ENCODE measurements around the gene OVAAL. TPM values are rescaled to one million over a fixed set of nuclear protein-coding genes. Genes with fewer than 3 reads are reported as not detected.
A peak's percentile ranks its signal among the peaks of the same experiment; 100 is the strongest.

Gene OVAAL
- total RNA-seq, 1 donor, result not detected

DNA sequence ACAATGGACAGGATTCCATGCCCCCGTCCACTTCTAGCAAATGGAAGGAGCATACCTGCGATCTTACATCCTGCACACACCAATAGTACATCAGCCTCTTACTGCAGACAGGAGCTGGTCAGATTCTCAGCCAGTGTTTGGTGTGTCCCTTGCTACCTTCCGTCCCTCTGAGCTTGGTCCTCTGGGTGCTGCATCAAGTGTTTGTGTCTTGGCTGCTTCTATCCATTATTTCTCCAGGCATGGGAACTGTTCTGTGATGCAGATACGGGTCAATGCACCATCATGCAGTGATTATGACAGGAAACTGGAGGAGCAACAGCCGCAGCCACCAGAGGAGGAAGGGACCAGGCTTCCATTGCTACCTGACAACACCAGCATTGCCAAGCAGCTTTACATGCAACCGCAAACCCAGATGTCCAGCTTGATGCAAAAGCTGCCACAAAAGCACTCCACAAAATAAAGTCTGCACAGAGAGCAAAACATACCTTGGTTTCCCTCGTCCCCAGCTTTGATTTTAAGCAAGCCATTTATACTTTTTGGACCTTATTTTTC is 21.9 kb upstream of the OVAAL start:
- DNase-seq (ENCODE audit: low read depth), result no peak
- TF ChIP-seq, protein P1, sequence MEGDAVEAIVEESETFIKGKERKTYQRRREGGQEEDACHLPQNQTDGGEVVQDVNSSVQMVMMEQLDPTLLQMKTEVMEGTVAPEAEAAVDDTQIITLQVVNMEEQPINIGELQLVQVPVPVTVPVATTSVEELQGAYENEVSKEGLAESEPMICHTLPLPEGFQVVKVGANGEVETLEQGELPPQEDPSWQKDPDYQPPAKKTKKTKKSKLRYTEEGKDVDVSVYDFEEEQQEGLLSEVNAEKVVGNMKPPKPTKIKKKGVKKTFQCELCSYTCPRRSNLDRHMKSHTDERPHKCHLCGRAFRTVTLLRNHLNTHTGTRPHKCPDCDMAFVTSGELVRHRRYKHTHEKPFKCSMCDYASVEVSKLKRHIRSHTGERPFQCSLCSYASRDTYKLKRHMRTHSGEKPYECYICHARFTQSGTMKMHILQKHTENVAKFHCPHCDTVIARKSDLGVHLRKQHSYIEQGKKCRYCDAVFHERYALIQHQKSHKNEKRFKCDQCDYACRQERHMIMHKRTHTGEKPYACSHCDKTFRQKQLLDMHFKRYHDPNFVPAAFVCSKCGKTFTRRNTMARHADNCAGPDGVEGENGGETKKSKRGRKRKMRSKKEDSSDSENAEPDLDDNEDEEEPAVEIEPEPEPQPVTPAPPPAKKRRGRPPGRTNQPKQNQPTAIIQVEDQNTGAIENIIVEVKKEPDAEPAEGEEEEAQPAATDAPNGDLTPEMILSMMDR (IDR thresholded peaks at IDR 0.05; ENCODE audit: insufficient read depth, low read length), result no peak
- H3K4me3 ChIP-seq (ENCODE audit: low read depth, low read length), result no peak overlapping the region

DNA sequence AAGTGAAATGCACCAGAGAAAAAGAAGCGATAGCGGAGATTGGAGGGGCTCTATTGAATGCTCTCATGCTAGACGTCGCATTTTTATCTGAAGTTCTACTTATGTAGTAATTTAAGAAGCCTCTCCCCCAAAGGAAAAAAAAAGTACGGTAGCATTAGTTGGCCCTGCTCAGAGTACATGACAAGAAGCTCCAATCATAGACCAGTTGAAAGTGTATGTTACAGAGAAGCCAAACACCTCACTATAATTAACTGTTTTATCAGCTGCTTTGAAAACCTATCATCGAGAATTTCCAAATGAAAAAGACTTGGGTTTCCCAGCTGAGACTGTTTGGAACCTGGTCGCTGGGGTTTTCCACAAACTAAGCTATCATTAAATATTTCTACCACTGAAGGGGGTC is 19.6 kb upstream of the OVAAL start:
- TF ChIP-seq, protein P1 (IDR thresholded peaks at IDR 0.05; ENCODE audit: insufficient read depth, low read length), result no peak
- H3K4me3 ChIP-seq (ENCODE audit: low read depth, low read length), result no peak overlapping the region
- DNase-seq (ENCODE audit: low read depth), result no peak

DNA sequence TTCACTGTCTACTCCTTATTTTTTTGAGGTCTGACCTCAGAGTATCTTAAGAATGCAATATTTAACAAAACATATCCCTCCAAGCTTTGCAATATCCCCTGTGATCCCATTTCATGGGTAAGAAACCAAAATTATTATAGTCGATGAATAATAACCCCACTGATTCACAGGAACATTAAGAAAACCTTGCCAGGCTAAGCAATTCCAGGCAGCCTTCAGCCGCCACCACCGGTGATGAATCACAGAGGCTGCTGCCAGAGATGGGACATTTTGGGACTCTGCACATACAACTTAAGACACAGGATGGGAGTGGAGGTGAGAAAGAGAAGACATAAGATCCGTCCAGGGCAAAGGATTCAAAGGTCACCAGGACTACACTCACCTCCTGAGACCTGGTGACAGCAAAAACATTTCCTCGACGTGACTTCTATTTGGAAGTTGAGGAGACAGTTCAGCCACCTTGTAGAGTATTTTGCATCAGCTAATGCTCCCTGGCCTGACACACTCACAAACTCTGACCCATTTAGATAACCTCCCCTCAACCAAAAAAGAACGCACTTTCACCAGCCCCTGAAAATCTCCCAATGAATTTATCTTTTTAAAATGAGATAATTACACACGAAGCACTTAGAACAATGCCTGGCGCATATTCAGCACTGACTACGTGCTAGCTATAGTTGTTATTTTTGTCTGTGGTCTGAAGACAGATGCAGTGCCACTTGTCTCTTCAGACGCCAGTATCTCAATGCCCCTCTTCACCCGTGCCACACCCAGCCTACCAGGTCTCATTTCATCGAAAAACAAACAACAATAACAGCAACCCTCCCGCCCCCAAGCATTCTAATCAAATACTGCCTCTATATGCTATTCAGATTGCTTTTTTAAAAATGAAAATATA is 17.8 kb upstream of the OVAAL start:
- peak; percentile 43 for DNase-seq (ENCODE audit: low read depth)

DNA sequence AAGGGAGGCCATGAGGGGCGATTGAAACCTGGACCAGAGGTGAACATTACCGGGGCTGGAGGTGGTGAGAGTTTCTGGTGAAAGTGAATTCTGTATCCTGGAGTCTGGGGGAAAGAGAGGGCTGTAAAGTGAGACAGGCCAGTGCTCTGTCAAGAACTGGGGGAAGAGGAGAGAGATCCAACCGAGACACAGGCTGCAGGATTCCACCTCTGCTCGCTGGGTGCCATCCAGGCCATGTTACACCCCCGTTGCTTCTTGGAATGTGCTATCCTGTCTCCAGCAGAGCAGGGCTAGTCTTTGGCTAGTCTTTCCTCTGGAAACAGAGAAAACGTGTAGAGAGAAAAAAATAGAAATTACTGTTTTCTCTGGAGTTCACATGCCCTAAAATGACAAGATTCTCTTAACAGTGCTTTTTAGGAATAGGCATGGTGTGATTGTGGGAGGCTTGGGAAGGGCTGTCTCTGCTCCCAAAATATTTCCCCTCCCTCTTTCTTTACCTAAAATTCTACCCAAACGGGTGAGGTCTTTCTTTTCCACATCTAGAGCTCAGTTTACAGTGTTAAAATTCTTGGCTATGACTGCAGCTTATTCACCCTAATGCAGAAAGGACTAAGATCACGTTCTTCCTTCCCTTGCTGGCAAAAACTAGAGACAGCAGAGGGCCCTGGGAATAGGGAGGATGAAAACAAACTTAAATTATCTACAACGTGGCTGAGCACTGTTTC is 16.5 kb upstream of the OVAAL start:
- H3K4me3 ChIP-seq (ENCODE audit: low read depth, low read length), result no peak overlapping the region
- peak; percentile 51 for DNase-seq (ENCODE audit: low read depth)
- TF ChIP-seq, protein P1 (IDR thresholded peaks at IDR 0.05; ENCODE audit: insufficient read depth, low read length), result no peak

More for the DNA sequence above, 17.8 kb upstream of the OVAAL start:
- H3K4me3 ChIP-seq (ENCODE audit: low read depth, low read length), result no peak overlapping the region
- TF ChIP-seq, protein P1 (IDR thresholded peaks at IDR 0.05; ENCODE audit: insufficient read depth, low read length), result no peak

DNA sequence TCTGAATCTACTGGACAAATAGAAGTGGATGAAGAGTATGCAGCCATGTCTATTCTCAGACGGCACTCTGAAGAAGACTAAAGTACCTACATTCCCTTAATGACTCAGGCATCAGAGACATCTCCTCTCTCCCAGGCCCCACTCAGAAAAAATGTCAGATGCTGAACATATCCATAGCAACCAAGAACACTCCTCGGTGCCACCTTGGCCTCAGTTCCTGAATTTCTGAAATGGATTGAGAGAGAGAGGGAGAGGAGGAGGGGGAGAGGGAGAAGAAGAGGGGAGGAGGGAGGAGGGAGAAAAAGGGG is 16.0 kb upstream of the OVAAL start:
- TF ChIP-seq, protein P1 (IDR thresholded peaks at IDR 0.05; ENCODE audit: insufficient read depth, low read length), result no peak
- H3K4me3 ChIP-seq (ENCODE audit: low read depth, low read length), result no peak overlapping the region
- no peak for DNase-seq (ENCODE audit: low read depth)

DNA sequence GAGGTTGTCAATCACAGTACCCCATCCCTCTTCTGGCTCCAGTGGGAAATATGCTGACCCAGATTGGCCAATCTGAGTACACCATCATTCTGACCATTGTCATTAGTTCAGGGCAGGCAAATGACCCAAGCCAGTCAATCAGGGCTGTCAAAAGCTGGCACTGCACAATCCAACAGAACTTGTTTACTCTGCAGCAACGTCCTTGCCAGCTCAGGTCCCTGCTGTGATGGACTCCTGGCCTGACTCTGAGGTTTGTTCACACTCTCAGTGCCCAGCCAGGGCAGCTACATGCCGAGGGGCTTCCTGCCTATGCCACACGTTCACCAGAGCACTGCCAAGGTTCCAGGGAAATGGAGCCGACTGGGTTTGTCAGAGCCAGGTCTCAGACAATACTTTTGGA is 14.7 kb upstream of the OVAAL start:
- TF ChIP-seq, protein P1 (IDR thresholded peaks at IDR 0.05; ENCODE audit: insufficient read depth, low read length), result no peak
- no peak for DNase-seq (ENCODE audit: low read depth)

More for the DNA sequence above, 14.7 kb upstream of the OVAAL start:
- no peak overlapping the region for H3K4me3 ChIP-seq (ENCODE audit: low read depth, low read length)

Measured in fibroblast of the aortic adventitia (primary cell).